Hepatocyte (in vitro differentiated cells): Measurements from ENCODE around the gene FNDC3B.

Experiments
- CTCF ChIP-seq: fragments of 200-600 bp; sonication (generic); IDR thresholded peaks from 2 replicates; pipeline ENCODE4 v1.5.1; 2016; ENCODE audit warnings: antibody characterized with exemption, mild to moderate bottlenecking; ENCODE audit not compliant: poor library complexity
- EZH2 ChIP-seq: fragments of 200-600 bp; sonication (generic); IDR thresholded peaks from 2 replicates; pipeline ENCODE4 v1.6.1; 2016; ENCODE audit warnings: antibody characterized with exemption, mild to moderate bottlenecking, borderline replicate concordance

- TF ChIP-seq CTCF (no peak), EZH2 (no peak)
Observed at GRCh38 chr3:172153335-172153861, 114.0 kb downstream of the FNDC3B start.
